Measurements from ENCODE around the gene HDAC7.

The HDAC7 gene

DNA sequence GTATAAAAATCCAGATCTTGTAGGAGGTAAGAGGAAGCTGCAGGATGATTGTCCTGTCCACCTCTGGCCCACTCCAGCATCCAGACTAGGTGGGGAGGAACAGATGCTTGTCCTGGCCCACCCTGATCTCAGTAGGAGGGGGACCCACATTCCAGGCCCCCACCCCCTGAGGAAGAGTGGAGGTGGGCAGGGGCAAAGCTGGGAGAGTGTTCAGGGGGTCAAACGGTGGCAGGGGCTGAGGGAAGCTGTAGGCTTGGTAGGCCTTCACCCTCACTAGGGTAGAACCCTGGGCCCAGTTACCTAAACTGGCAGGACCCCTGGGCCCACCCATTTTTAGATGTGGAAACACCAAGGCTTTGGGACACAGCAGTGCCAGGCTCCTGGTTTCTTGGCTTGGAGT, 42.6 kb downstream of the HDAC7 start:
- DNase-seq = no peak

GRCh38 chr12:47776471-47777143, 43.1 kb downstream of the HDAC7 start:
- no peak for DNase-seq

DNA sequence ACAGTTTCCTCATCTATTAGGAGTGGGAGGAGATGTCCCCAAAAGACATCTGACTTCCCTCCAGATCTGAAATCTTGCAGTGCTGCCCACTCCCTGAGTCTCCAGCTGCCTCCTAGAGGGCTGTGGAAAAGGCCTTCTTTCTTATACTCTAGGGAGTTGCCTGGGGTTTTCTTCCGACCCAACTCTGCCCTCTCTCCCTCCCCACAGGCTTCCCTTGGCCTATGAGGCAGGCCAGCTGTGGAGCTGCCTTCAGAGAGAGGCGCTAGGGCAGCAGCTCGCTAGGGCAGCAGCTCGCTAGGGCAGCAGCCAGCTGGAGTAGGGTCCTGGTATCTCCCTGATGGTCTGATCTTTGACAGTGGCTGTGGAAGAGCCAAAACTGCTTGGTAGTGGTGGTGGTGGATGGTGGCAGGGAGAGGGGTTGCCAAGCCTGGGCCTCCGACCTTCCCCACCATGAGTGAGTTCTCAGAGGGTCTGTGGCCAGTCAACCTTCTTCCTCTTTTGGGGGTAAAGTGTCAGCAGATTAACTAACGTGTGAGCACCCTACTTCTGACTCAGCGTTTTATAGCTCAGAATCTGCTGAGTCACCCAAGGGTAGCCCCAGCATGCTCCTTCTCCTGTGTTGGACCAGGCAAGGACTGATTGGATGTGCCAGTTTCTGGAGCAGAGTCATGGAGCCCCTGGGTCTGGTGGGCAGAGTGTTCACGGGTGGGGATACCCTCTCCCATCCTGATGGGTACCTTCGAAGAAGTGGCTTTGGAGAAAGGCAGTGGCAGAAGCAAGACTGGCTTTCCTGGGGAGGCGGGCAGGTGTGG, 44.4 kb downstream of the HDAC7 start:
- DNase-seq = peak in 1 of 5 experiments; percentile 30

- DNase-seq = no peak
These were observed 45.0 kb downstream of the HDAC7 start for GRCh38 chr12:47774663-47775062.

DNA sequence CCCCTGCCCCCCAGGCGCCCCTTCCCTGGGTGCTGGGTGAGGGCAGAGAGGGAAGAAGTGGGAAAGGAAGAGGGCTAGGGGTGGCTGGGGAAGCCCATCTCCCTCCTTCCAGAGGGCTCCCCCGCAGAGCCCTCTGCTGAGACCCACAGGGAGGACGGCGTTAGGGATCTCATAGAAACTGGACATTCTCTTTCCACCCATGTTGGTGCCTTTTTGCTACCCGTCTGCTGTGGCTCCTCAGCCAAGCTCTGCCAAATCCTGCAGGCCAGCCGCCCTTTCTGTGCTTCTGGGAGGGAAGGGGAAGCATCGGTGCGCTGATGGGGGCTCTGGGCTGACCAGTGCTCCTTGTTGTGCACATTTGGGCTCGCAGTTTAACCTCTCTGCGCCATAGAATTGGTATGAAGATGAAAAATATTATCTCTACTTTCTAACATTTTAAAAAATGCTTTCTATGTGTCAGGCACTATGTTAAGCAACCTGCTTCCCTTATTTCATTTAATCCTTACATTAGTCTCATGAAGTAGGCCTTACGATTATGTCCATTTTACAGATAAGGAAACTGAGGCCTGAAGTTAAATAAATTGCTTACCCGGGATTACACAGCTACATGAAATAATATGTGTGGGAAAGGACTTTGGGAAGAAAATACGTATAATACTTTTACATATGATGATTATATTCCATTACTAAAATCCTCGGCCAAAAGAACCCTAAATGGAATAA, 45.7 kb downstream of the HDAC7 start:
- DNase-seq = no peak

DNA sequence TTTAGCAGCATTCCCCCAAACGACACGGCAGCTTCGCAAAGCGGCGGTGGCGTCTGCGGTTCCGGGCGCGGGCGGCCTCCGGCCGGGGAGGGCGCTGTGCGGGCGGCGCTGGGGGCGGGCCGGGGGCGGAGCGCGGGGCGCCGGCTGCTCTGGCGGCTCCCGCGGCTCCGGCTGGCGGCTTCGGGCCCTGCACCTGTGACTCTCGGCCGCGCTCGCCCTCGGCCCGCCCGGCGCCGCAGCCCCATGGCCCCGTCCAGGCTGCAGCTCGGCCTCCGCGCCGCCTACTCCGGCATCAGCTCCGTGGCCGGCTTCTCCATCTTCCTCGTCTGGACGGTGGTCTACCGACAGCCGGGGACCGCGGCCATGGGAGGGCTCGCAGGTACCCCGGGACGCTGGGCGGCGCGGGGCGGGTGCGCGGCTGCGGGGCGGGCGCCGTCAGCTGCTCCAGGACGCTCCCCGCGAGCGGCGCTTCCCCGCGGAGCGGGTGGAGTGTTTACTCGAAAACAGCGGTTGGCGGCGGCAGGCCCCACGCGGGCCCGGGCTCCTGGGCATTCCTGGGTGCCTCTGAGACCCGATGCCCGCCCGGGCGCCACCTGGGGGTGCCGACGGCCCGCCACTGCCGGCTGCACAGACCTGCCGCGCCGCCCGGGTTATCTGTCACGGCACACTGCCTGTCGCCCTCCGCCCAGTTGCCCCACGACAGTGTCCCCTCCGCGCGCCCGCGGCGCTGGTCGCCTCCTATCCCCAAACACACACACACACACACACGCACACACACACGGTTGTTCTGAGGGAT, 46.4 kb downstream of the HDAC7 start, which contains the start of gene SLC48A1:
Gene SLC48A1, plus strand, starts transcription at position 177 of the 796 bp plus-strand sequence. Its CDS starts 67 bp downstream, at position 244.
- DNase-seq = peak; percentile 48 to 76 (median 62)

- DNase-seq = no peak
These were observed 47.0 kb downstream of the HDAC7 start for GRCh38 chr12:47772738-47773061.

- no peak for DNase-seq
These were observed 47.5 kb downstream of the HDAC7 start for GRCh38 chr12:47772094-47772660.

DNA sequence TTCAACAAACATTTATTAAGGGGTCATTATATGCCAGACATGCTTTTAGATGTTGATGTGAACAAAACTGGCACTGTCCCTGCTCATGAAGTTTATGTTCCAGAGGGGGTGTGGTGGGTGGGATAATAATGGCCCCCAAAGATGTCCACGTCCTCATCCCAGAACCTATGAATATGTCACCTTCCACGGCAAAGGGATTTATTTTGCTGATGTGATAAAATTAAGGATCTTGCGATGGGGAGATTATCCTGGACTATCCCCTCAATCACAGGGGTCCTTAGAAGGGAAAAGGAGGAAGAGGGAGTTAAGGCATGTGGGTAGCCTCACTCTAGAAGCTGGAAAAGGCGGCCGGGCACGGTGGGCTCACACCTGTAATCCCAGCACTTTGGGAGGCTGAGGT, 48.4 kb downstream of the HDAC7 start:
- DNase-seq = no peak

GRCh38 chr12:47770086-47770726, 49.5 kb downstream of the HDAC7 start:
- DNase-seq = no peak

- DNase-seq = no peak
These were observed 50.2 kb downstream of the HDAC7 start for GRCh38 chr12:47769234-47770085.

DNA sequence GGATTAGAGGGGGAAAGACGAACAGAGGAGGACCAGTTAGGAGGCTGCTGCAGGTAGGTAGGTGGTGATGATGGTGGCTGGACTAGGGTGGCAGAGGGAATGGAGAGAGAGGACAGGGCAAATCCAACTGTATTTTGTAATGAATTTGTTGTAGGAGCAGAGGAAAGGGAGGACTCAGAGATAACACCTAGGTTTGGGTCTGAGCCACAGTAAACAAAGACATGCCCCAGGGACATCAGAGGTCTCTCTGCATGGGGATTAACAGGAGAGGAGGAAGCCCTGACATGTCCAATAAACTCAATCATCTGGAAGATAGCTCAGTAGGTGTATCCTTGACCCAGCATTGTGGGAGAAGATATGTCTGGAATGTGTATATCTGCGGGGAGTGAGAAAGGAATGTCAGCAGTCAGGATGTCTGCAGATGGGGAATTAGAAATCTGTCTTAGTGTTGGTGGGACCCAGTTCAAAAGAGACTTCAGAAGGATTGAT, 51.3 kb downstream of the HDAC7 start:
- no peak for DNase-seq

GRCh38 chr12:47767216-47767724, 52.4 kb downstream of the HDAC7 start:
- peak in 4 of 5 experiments; percentile 53 to 78 (median 54) for DNase-seq

DNA sequence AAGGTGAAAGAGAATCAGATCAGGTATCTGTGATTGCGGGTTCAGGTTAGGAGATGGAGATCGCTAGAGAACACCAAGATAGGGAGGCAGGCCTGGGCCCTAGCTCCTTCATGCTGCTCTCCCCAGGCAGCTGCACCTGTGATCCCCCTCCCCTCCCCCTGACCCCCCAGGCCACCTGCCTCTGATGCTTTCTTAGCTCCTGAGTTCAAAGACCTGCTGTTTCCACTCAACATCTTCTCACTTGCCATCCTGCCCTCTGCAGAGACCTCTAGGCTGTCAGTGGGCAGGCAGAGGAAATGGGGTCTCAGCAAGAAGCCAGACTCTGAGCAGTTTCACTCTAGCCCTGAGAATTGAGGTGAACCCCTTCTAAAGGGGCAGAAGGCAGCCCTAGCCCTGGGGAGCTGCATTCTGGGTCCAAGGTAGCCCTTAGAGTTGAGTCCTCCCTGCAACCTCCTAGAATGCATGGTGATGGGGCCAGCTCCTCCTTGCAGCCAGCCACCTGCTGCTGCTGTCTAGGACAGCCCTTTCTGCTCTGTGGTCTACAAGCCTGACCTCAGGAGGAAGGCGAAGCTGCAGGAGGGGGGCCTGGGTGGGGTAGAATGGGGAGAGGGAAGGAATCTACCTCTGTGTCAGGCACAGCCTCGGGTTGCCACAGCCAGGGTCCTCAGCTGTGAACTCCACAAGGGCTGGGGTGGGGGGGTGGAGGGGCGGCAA, 53.0 kb downstream of the HDAC7 start:
- peak in 1 of 5 experiments; percentile 27 for DNase-seq

GRCh38 chr12:47763481-47764346, 56.0 kb downstream of the HDAC7 start:
- no peak for DNase-seq

DNA sequence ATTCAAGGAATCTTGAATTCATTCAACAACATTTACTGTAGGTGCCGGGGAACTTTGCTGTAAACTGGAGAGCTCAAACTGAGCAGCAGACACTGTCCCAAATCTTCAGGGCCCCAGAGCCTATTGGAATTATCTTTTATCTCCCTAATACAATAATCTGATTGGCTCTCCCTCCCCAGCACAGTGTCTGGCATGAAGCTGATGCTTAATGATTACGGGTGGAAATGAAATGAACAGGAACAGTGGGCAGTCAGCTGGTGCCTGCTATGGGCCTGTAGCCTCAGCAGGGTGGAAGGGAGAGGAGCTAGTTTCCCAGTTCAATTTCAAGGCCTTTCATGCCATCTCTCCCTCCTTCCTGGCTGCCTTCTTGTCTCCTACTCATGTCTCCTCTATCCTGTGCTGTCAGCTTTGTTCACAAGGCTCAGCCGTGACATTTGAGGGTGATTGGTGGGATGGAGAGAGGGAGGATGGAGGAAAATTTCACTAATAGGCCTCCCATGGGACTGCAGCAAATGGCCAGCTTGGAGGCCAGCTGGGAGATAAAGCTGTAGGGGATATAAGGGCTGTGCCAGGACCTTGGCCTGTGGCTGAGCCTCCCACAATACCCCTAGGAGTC, 56.7 kb downstream of the HDAC7 start:
- DNase-seq = no peak

DNA sequence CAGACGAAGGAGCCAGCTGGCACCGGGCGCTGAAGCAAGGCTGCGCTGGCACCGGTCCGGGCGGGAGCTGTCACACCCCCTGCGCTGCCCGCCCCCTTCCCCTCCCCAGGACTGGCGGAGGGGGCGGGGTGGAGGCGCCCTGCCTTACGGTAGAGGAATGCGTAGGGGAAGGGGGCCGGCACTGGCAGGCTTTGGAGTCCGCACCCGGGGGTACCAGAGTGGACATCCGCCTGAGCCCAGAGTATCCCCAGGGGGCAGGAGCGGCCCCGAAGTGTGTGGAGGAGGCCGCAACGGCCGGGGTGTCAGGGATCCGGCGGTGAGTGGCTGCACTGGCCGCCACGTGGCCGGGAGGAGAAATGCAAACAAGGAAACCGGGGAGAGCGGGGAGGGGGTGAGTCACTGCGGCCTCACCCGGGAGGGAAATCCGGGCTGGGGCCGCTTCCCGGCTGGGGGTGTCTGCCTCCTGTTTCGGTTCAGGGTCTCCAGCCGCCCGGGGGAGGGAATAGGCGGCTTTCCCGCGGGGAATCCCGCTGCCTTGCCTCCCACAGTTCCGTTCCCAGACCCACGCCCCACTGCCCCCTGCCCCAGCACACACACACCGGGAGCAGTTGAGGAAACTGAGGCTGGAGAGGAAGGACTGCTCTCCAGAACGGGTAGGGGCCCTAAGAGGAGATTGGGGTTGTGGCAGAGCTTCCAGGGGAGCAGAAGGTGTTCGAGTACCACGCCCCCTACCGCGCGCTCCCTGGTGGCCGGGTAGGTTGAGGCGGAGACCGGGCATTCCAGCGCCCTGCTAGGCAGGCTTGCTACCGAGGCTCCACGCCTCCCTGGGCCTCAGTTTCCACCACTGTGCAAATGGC, 60.6 kb downstream of the HDAC7 start, which contains the start of gene RAPGEF3:
Gene RAPGEF3, minus strand, starts transcription at position 47 of the 857 bp plus-strand sequence. CDS start 324 bp downstream, outside the sequence.
- DNase-seq = peak; percentile 54 to 67 (median 61)

Data from T-helper 2 cell (primary cell).